GM21390 (cell line): ENCODE data around the gene SLCO4C1.

Source experiments
- ATAC-seq: cut with Tn5 transposase; IDR thresholded peaks from one replicate; pipeline ENCODE4 v1.9.1; 2021; ENCODE audit not compliant: unreplicated experiment

The SLCO4C1 gene

GRCh38 chr5:102271759-102272158, 24.3 kb downstream of the SLCO4C1 start:
- ATAC-seq, result no peak

GRCh38 chr5:102270036-102270435, 26.0 kb downstream of the SLCO4C1 start:
- no peak for ATAC-seq

GRCh38 chr5:102262688-102263087, 33.4 kb downstream of the SLCO4C1 start:
- ATAC-seq, result no peak

GRCh38 chr5:102249381-102249780, 46.7 kb downstream of the SLCO4C1 start:
- ATAC-seq, result no peak

- ATAC-seq, result no peak
Measured at GRCh38 chr5:102243213-102243612, 52.9 kb downstream of the SLCO4C1 start.

GRCh38 chr5:102241809-102242421, 54.2 kb downstream of the SLCO4C1 start:
- no peak for ATAC-seq

GRCh38 chr5:102231693-102232619, 64.1 kb downstream of the SLCO4C1 start:
- peak; percentile 79 for ATAC-seq

GRCh38 chr5:102229685-102230084, 66.4 kb downstream of the SLCO4C1 start:
- no peak for ATAC-seq

- no peak for ATAC-seq
Measured at GRCh38 chr5:102226321-102226720, 69.8 kb downstream of the SLCO4C1 start.

- ATAC-seq, result peak; percentile 70
Measured at GRCh38 chr5:102223542-102224477, 72.3 kb downstream of the SLCO4C1 start.

- no peak for ATAC-seq
Measured at GRCh38 chr5:102222772-102223171, 73.3 kb downstream of the SLCO4C1 start.

GRCh38 chr5:102221949-102222348, 74.1 kb downstream of the SLCO4C1 start:
- ATAC-seq, result no peak

- peak; percentile 50 for ATAC-seq
Measured at GRCh38 chr5:102218159-102218558, 77.9 kb downstream of the SLCO4C1 start.

- ATAC-seq, result no peak
Measured at GRCh38 chr5:102216678-102217077, 79.4 kb downstream of the SLCO4C1 start.

GRCh38 chr5:102211165-102211564, 84.9 kb downstream of the SLCO4C1 start:
- no peak for ATAC-seq

GRCh38 chr5:102200861-102201260, 95.2 kb downstream of the SLCO4C1 start:
- ATAC-seq, result no peak

- ATAC-seq, result no peak
Measured at GRCh38 chr5:102196481-102196880, 99.6 kb downstream of the SLCO4C1 start.
